Transverse colon (tissue), 4 donors: ENCODE measurements around the gene HNRNPL.

Experiments
- EP300 ChIP-seq: sonication (generic); formaldehyde crosslinking; IDR thresholded peaks from one replicate; pipeline ENCODE4 v1.6.1; 2017; ENCODE audit warnings: antibody characterized with exemption, low read depth
- POLR2AphosphoS5 ChIP-seq, 3 donors: sonication (generic); formaldehyde crosslinking; IDR thresholded peaks; one replicate each; pipeline ENCODE4 v1.6.1; 2016; ENCODE audit warnings: antibody characterized with exemption in 3 of 3
- TF ChIP-seq, protein P1 (sequence below), 5 experiments: fragments of 200-600 bp in 3 of 5; fragments of 450-650 bp in 2 of 5; sonication (generic) in 3 of 5; IDR thresholded peaks; 1 replicate in 2 of 5; 2 replicates in 3 of 5; pipeline ENCODE4 v1.5.1; 2016 to 2017; ENCODE audit warnings: antibody characterized with exemption in 5 of 5, inconsistent platforms in 3 of 5, mild to moderate bottlenecking in 2 of 5, moderate library complexity in 1 of 5

DNA sequence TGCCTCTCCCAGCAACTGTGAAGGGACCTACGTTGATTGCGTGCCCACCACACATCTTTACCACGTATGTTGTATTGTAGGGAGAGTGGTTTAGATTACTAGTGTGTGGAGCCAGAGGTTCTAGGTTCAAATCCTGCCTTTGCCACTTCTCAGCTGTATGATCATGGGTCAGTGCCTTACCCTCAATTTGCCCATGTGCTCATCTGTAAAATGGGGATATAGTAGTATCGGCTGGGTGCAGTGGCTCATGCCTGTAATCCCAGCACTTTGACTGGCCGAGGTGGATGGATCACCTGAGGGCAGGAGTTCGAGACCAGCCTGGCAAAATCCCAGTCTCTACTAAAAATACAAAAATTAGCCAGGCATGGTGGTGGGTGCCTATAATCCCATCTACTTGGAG is 36.5 kb downstream of the HNRNPL start:
- TF ChIP-seq, protein P1, sequence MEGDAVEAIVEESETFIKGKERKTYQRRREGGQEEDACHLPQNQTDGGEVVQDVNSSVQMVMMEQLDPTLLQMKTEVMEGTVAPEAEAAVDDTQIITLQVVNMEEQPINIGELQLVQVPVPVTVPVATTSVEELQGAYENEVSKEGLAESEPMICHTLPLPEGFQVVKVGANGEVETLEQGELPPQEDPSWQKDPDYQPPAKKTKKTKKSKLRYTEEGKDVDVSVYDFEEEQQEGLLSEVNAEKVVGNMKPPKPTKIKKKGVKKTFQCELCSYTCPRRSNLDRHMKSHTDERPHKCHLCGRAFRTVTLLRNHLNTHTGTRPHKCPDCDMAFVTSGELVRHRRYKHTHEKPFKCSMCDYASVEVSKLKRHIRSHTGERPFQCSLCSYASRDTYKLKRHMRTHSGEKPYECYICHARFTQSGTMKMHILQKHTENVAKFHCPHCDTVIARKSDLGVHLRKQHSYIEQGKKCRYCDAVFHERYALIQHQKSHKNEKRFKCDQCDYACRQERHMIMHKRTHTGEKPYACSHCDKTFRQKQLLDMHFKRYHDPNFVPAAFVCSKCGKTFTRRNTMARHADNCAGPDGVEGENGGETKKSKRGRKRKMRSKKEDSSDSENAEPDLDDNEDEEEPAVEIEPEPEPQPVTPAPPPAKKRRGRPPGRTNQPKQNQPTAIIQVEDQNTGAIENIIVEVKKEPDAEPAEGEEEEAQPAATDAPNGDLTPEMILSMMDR (IDR thresholded peaks at IDR 0.05), result no peak
- TF ChIP-seq EP300, result no peak
- TF ChIP-seq POLR2AphosphoS5 (IDR thresholded peaks at IDR 0.05), result no peak
